Kidney tubule cell (primary cell): ENCODE results near the gene BUD23.
"Not testable (repeated sequence)": the region's sequence is repeated elsewhere in the genome, so short reads cannot be mapped to it uniquely, and the experiment has no call there.

Experiments used
- DNase-seq: peaks from one replicate; pipeline ENCODE4 v3.0.0-alpha.2; 2018; ENCODE audit warnings: low spot score

BUD23 gene

GRCh38 chr7:73701357-73701995, 18.1 kb downstream of the BUD23 start:
- DNase-seq: peak; percentile 39

GRCh38 chr7:73702226-73702625, 18.8 kb downstream of the BUD23 start:
- no peak for DNase-seq

GRCh38 chr7:73702665-73703064, 19.3 kb downstream of the BUD23 start:
- no peak for DNase-seq

GRCh38 chr7:73703225-73703624, 19.8 kb downstream of the BUD23 start:
- no peak for DNase-seq

- no peak for DNase-seq
Measured at GRCh38 chr7:73703757-73704639, 20.6 kb downstream of the BUD23 start.

GRCh38 chr7:73704640-73705550, 21.5 kb downstream of the BUD23 start:
- DNase-seq: no peak

- no peak for DNase-seq
Measured at GRCh38 chr7:73705551-73705920, 22.1 kb downstream of the BUD23 start.

GRCh38 chr7:73706126-73707044, 23.0 kb downstream of the BUD23 start:
- DNase-seq: peak; percentile 54

- DNase-seq: peak; percentile 86
Measured at GRCh38 chr7:73707045-73707631, 23.7 kb downstream of the BUD23 start.

GRCh38 chr7:73708961-73709549, 25.7 kb downstream of the BUD23 start:
- no peak for DNase-seq

GRCh38 chr7:73712773-73713172, 29.4 kb downstream of the BUD23 start:
- no peak for DNase-seq

- not testable (repeated sequence) for DNase-seq
Measured at GRCh38 chr7:73713319-73713718, 29.9 kb downstream of the BUD23 start.

GRCh38 chr7:73715648-73716317, 32.4 kb downstream of the BUD23 start:
- DNase-seq: peak; percentile 97

- DNase-seq: no peak
Measured at GRCh38 chr7:73716318-73716890, 33.0 kb downstream of the BUD23 start.

- no peak for DNase-seq
Measured at GRCh38 chr7:73717025-73717807, 33.8 kb downstream of the BUD23 start.

GRCh38 chr7:73717991-73718405, 34.6 kb downstream of the BUD23 start:
- DNase-seq: peak; percentile 92

- DNase-seq: no peak
Measured at GRCh38 chr7:73718438-73718881, 35.1 kb downstream of the BUD23 start.
